Measurements from ENCODE around the gene CUBN. TPM values are rescaled to one million over a fixed set of nuclear protein-coding genes. Genes with fewer than 3 reads are reported as not detected.

Gene CUBN
- total RNA-seq, 1 donor: 1.1 TPM

GRCh38 chr10:16777473-16778370, 351.9 kb downstream of the CUBN start:
- H3K27ac ChIP-seq (ENCODE audit: low read depth, low read length): peak overlapping the region; percentile 71
- peak overlapping the region; percentile 66 for H2AFZ ChIP-seq (ENCODE audit: low read length)
- DNase-seq (ENCODE audit: insufficient read length, low spot score, missing footprints): peak; percentile 85

GRCh38 chr10:16776896-16777295, 352.7 kb downstream of the CUBN start:
- peak; percentile 68 for DNase-seq (ENCODE audit: insufficient read length, low spot score, missing footprints)
- Histone ChIP-seq H3K27me3 (ENCODE audit: insufficient read depth, low read length) (no peaks in the 10 kb centered on the region), H3K4me2 (ENCODE audit: insufficient read depth, low read length) (peak overlapping the region; percentile 79), H3K4me1 (ENCODE audit: insufficient read depth, low read length) (peaks cover 4% of the 10 kb centered on the region), H3K27ac (ENCODE audit: low read depth, low read length) (peak overlapping the region; percentile 71), H3K36me3 (ENCODE audit: insufficient read depth, low read length) (peaks cover 8% of the 10 kb centered on the region), H4K20me1 (ENCODE audit: insufficient read depth, low read length) (peaks cover 14% of the 10 kb centered on the region), H3K79me2 (ENCODE audit: insufficient read depth, low read length) (peaks cover 17% of the 10 kb centered on the region), H3K9me3 (ENCODE audit: low read depth, low read length) (no peaks in the 10 kb centered on the region), H2AFZ (ENCODE audit: low read length) (no peak overlapping the region), H3K4me3 (ENCODE audit: insufficient read depth, low read length) (no peak overlapping the region)
- no peak for TF ChIP-seq CTCF (IDR thresholded peaks at IDR 0.05; ENCODE audit: extremely low read depth, low read depth, low read length)

More at GRCh38 chr10:16777473-16778370, 351.9 kb downstream of the CUBN start:
- peaks cover 4% of the 10 kb centered on the region for H3K4me1 ChIP-seq (ENCODE audit: insufficient read depth, low read length)
- TF ChIP-seq CTCF (IDR thresholded peaks at IDR 0.05; ENCODE audit: extremely low read depth, low read depth, low read length): peak; percentile 71
- H3K36me3 ChIP-seq (ENCODE audit: insufficient read depth, low read length): peaks cover 8% of the 10 kb centered on the region
- peaks cover 14% of the 10 kb centered on the region for H4K20me1 ChIP-seq (ENCODE audit: insufficient read depth, low read length)
- H3K9me3 ChIP-seq (ENCODE audit: low read depth, low read length): no peaks in the 10 kb centered on the region
- peak overlapping the region; percentile 54 for H3K4me3 ChIP-seq (ENCODE audit: insufficient read depth, low read length)
- H3K4me2 ChIP-seq (ENCODE audit: insufficient read depth, low read length): peak overlapping the region; percentile 79
- peaks cover 15% of the 10 kb centered on the region for H3K79me2 ChIP-seq (ENCODE audit: insufficient read depth, low read length)
- H3K27me3 ChIP-seq (ENCODE audit: insufficient read depth, low read length): no peaks in the 10 kb centered on the region

Small RNA genes lying within 50 kb of the gene (small RNA-seq; reads per million reads assigned to genes)
- not detected for gene AC067747.1

Other genes starting within 250 kb of the CUBN start
- gene TRDMT1, start 71.9 kb upstream of the CUBN start, total RNA-seq: 7.1 and 7.6 TPM in 2 replicates
- 10,072 and 10,643 TPM in 2 replicates for gene VIM, start 98.4 kb upstream of the CUBN start, total RNA-seq